Calu3 (cell line): ENCODE data around the gene CRABP2. TPM values are rescaled to one million over a fixed set of nuclear protein-coding genes. Genes with fewer than 3 reads are reported as not detected.

Experiments used
- BruUV-seq: library from RNA; stranded (reverse); fragments of 400-500 nt; replicated peaks from 2 replicates; lab custom pipeline; 2021; lab: Mats Ljungman, UMichigan
- CTCF ChIA-PET: fragments of 300-600 bp; sonication (Branson Sonifier 250); formaldehyde crosslinking; loops from one replicate; lab custom pipeline; 2022; ENCODE audit warnings: antibody characterized with exemption; lab: Charles Lee
- DNase-seq: peaks from one replicate; pipeline ENCODE4 v3.0.0; 2022
- H3K27ac Mint-ChIP-seq: one replicate; pipeline ENCODE4 v1.8.0; 2022; ENCODE audit warnings: mixed read lengths; ENCODE audit not compliant: unreplicated experiment
- H3K27me3 Mint-ChIP-seq: one replicate; pipeline ENCODE4 v1.8.0; 2022; ENCODE audit warnings: mixed read lengths; ENCODE audit not compliant: unreplicated experiment
- H3K36me3 Mint-ChIP-seq: one replicate; pipeline ENCODE4 v1.8.0; 2022; ENCODE audit warnings: mild to moderate bottlenecking, moderate library complexity, mixed read lengths; ENCODE audit not compliant: insufficient read depth, unreplicated experiment
- H3K4me1 Mint-ChIP-seq: one replicate; pipeline ENCODE4 v1.8.0; 2022; ENCODE audit warnings: mild to moderate bottlenecking, low read depth, mixed read lengths; ENCODE audit not compliant: unreplicated experiment
- H3K4me3 Mint-ChIP-seq: one replicate; pipeline ENCODE4 v1.8.0; 2022; ENCODE audit warnings: mild to moderate bottlenecking, low read depth, moderate library complexity, mixed read lengths; ENCODE audit not compliant: unreplicated experiment
- H3K9me3 Mint-ChIP-seq: one replicate; pipeline ENCODE4 v1.8.0; 2022; ENCODE audit warnings: low read depth, mixed read lengths; ENCODE audit not compliant: unreplicated experiment
- CTCF ChIP-seq: fragments of 200-600 bp; IDR thresholded peaks from one replicate; pipeline ENCODE4 v1.8.0; 2022; ENCODE audit warnings: antibody characterized with exemption; ENCODE audit not compliant: unreplicated experiment
- intact Hi-C: fragments of 100-400 bp; cut with micrococcal nuclease; formaldehyde crosslinking; loops from one replicate; pipeline ENCODE4 v1.10.0; 2022; ENCODE audit not compliant: unreplicated experiment
- total RNA-seq: library from RNA; stranded (reverse); gene quantifications from 2 replicates; pipeline ENCODE4 v1.2.3, GENCODE V29; 2022

The CRABP2 gene
- total RNA-seq, 1 experiment from 2014 or later: 17.6 TPM

DNA sequence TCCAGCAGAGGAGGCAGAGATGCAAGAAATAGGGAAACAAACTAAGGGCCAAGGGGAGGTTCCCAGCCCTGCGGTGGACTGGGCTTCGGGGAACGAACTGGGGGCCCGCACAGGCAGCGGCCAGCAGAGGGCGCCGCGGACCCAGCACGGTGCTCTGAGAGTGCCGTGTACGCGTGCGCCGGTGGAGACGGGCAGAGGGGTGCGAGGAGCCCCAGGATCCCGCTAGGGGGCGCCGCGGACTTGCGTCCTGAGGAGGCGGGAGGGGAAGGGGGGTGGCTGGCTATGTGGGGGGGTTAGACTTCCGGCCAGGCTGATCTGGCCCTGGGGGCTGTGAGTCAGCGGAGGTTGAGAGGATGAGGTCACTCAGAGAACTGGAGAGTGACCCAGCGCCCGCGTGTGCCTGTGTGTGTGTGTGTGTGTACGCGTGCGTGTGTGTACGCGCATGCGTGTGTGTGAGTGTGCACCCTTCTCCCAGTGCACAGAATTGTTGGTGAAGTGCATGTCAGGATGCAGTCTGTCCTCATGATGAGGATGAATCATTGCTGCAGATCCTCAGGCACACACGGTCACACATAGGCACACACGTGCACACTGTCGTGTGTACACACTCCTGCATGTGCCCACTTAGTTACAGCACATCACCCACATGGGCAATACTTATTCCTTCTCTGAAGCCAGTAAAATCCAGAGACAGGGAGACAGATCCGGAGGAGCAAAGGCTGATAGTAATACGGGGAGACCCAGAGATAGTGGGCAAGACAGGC, 45.2 kb downstream of the CRABP2 start:
- TF ChIP-seq CTCF: peak; percentile 98
- BruUV-seq: no TSS peak
- no peaks in the 10 kb centered on the region for H3K27me3 Mint-ChIP-seq

GRCh38 chr1:156659661-156659987, 45.8 kb downstream of the CRABP2 start:
- intact Hi-C loops: no loop called here
- peak overlapping the region; percentile 88 for H3K27ac Mint-ChIP-seq
- H3K4me1 Mint-ChIP-seq: peaks cover 76% of the 10 kb centered on the region
- H3K27me3 Mint-ChIP-seq: no peaks in the 10 kb centered on the region
- DNase-seq: no peak
- peaks cover 53% of the 10 kb centered on the region for H3K36me3 Mint-ChIP-seq
- H3K4me3 Mint-ChIP-seq: peak overlapping the region; percentile 87
- CTCF ChIA-PET: interaction anchor here (0.9 to 3.7 kb wide), 5 partner anchors 17 to 66 kb away, joined by 3 to 45 read pairs (median 9); partner anchors contain the start of genes CRABP2 and NES
- no peaks in the 10 kb centered on the region for H3K9me3 Mint-ChIP-seq
- BruUV-seq: no TSS peak
- no peak for TF ChIP-seq CTCF

More for the DNA sequence above, 45.2 kb downstream of the CRABP2 start:
- Mint-ChIP-seq H3K27ac (peak overlapping the region; percentile 88), H3K9me3 (no peaks in the 10 kb centered on the region), H3K4me3 (peak overlapping the region; percentile 87), H3K36me3 (peaks cover 53% of the 10 kb centered on the region), H3K4me1 (peaks cover 77% of the 10 kb centered on the region)
- CTCF ChIA-PET: interaction anchor here (0.6 to 3.7 kb wide), 13 partner anchors 8 to 200 kb away, joined by 3 to 45 read pairs (median 7); partner anchors contain the start of genes CRABP2, HAPLN2, METTL25B and NES
- peak; percentile 99 for DNase-seq
- intact Hi-C loops: loop anchor here (1.0 kb wide), 1 partner anchor 18 kb away; no protein-coding TSS in a partner anchor

DNA sequence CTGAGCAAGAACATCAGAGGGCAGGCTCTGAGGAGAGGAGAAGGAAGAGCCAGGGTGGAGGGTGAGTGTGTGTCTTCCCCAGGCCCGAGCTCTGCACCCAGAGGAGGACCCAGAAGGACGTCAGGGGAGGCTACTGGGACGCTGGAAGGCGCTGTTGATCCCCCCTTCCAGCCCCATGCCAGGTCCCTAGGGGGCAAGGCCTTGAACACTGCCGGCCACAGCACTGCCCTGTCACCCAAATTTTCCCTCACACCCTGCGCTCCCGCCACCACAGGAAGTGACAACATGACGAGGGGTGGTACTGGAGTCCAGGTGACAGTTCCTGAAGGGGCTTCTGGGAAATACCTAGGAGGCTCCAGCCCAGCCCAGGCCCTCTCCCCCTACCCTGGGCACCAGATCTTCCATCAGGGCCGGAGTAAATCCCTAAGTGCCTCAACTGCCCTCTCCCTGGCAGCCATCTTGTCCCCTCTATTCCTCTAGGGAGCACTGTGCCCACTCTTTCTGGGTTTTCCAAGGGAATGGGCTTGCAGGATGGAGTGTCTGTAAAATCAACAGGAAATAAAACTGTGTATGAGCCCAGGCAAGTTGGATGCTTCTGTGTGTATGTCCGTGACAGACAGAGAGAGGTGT, 46.3 kb downstream of the CRABP2 start:
- H3K9me3 Mint-ChIP-seq: no peaks in the 10 kb centered on the region
- no peak for TF ChIP-seq CTCF
- BruUV-seq: no TSS peak
- peaks cover 72% of the 10 kb centered on the region for H3K4me1 Mint-ChIP-seq
- H3K36me3 Mint-ChIP-seq: peaks cover 53% of the 10 kb centered on the region
- peak overlapping the region; percentile 88 for H3K27ac Mint-ChIP-seq
- no peaks in the 10 kb centered on the region for H3K27me3 Mint-ChIP-seq
- CTCF ChIA-PET: interaction anchor here (0.9 to 3.7 kb wide), 6 partner anchors 17 to 67 kb away, joined by 3 to 45 read pairs (median 8); partner anchors contain the start of genes CRABP2 and NES
- no peak for DNase-seq
- H3K4me3 Mint-ChIP-seq: peak overlapping the region; percentile 87
- intact Hi-C loops: no loop called here

GRCh38 chr1:156658496-156658895, 46.9 kb downstream of the CRABP2 start:
- Mint-ChIP-seq H3K36me3 (peaks cover 56% of the 10 kb centered on the region), H3K27me3 (no peaks in the 10 kb centered on the region), H3K27ac (no peak overlapping the region), H3K4me3 (peak overlapping the region; percentile 87), H3K9me3 (no peaks in the 10 kb centered on the region), H3K4me1 (peaks cover 66% of the 10 kb centered on the region)
- intact Hi-C loops: no loop called here
- CTCF ChIA-PET: interaction anchor here (0.8 to 1.8 kb wide), 2 partner anchors 34 to 69 kb away, joined by 5 to 7 read pairs; partner anchors contain the start of gene METTL25B
- no TSS peak for BruUV-seq
- no peak for DNase-seq
- TF ChIP-seq CTCF: no peak
